Measurements from ENCODE around the gene SYNJ2.

The SYNJ2 gene

GRCh38 chr6:158067436-158068015 is 85.9 kb downstream of the SYNJ2 start:
- Histone ChIP-seq H3K4me3 (ENCODE audit: extremely low read depth, insufficient read depth, low read length, poor library complexity, severe bottlenecking) (no peak overlapping the region), H3K4me1 (ENCODE audit: control insufficient read depth, insufficient read depth, low read length, poor library complexity, severe bottlenecking) (peaks cover 29% of the 10 kb centered on the region), H3K9me3 (ENCODE audit: control insufficient read depth, low read length) (no peaks in the 10 kb centered on the region), H3K36me3 (ENCODE audit: control insufficient read depth, insufficient read depth, low read length) (peaks cover 67% of the 10 kb centered on the region), H3K27ac (ENCODE audit: low read depth, low read length, severe bottlenecking) (no peak overlapping the region)
- WGBS, 2 experiments (ENCODE audit: insufficient coverage in 2 of 2) = 93 to 98% methylated on average over 6 to 7 of the region's 10 CpGs

GRCh38 chr6:158068156-158068892 is 86.7 kb downstream of the SYNJ2 start:
- Histone ChIP-seq H3K36me3 (ENCODE audit: control insufficient read depth, insufficient read depth, low read length) (peaks cover 68% of the 10 kb centered on the region), H3K4me3 (ENCODE audit: extremely low read depth, insufficient read depth, low read length, poor library complexity, severe bottlenecking) (no peak overlapping the region), H3K27ac (ENCODE audit: low read depth, low read length, severe bottlenecking) (no peak overlapping the region), H3K9me3 (ENCODE audit: control insufficient read depth, low read length) (no peaks in the 10 kb centered on the region), H3K4me1 (ENCODE audit: control insufficient read depth, insufficient read depth, low read length, poor library complexity, severe bottlenecking) (peaks cover 29% of the 10 kb centered on the region)
- WGBS, 2 experiments (ENCODE audit: insufficient coverage in 2 of 2) = 93% methylated on average over 5 to 8 of the region's 10 CpGs

- Histone ChIP-seq H3K4me1 (ENCODE audit: control insufficient read depth, insufficient read depth, low read length, poor library complexity, severe bottlenecking) (peaks cover 29% of the 10 kb centered on the region), H3K9me3 (ENCODE audit: control insufficient read depth, low read length) (no peaks in the 10 kb centered on the region), H3K4me3 (ENCODE audit: extremely low read depth, insufficient read depth, low read length, poor library complexity, severe bottlenecking) (no peak overlapping the region), H3K27ac (ENCODE audit: low read depth, low read length, severe bottlenecking) (no peak overlapping the region), H3K36me3 (ENCODE audit: control insufficient read depth, insufficient read depth, low read length) (peaks cover 69% of the 10 kb centered on the region)
- WGBS, 2 experiments (ENCODE audit: insufficient coverage in 2 of 2) = 84 to 90% methylated on average over 6 to 9 of the region's 14 CpGs
Measured at GRCh38 chr6:158068893-158069799, 87.5 kb downstream of the SYNJ2 start.

- 89 to 91% methylated on average over 4 to 5 of the region's 6 CpGs for WGBS, 2 experiments (ENCODE audit: insufficient coverage in 2 of 2)
- Histone ChIP-seq H3K36me3 (ENCODE audit: control insufficient read depth, insufficient read depth, low read length) (peaks cover 75% of the 10 kb centered on the region), H3K4me1 (ENCODE audit: control insufficient read depth, insufficient read depth, low read length, poor library complexity, severe bottlenecking) (peaks cover 29% of the 10 kb centered on the region), H3K9me3 (ENCODE audit: control insufficient read depth, low read length) (no peaks in the 10 kb centered on the region), H3K27ac (ENCODE audit: low read depth, low read length, severe bottlenecking) (peak overlapping the region; percentile 23), H3K4me3 (ENCODE audit: extremely low read depth, insufficient read depth, low read length, poor library complexity, severe bottlenecking) (no peak overlapping the region)
Measured at GRCh38 chr6:158069800-158070195, 88.1 kb downstream of the SYNJ2 start.

- 84 to 92% methylated on average over 5 to 7 of the region's 10 CpGs for WGBS, 2 experiments (ENCODE audit: insufficient coverage in 2 of 2)
- Histone ChIP-seq H3K36me3 (ENCODE audit: control insufficient read depth, insufficient read depth, low read length) (peaks cover 72% of the 10 kb centered on the region), H3K27ac (ENCODE audit: low read depth, low read length, severe bottlenecking) (no peak overlapping the region), H3K9me3 (ENCODE audit: control insufficient read depth, low read length) (no peaks in the 10 kb centered on the region), H3K4me1 (ENCODE audit: control insufficient read depth, insufficient read depth, low read length, poor library complexity, severe bottlenecking) (peaks cover 29% of the 10 kb centered on the region), H3K4me3 (ENCODE audit: extremely low read depth, insufficient read depth, low read length, poor library complexity, severe bottlenecking) (no peak overlapping the region)
Measured at GRCh38 chr6:158070513-158070912, 88.8 kb downstream of the SYNJ2 start.

GRCh38 chr6:158071121-158072082 is 89.7 kb downstream of the SYNJ2 start:
- 92 to 93% methylated on average over 30 to 31 of the region's 34 CpGs for WGBS, 2 experiments (ENCODE audit: insufficient coverage in 2 of 2)
- H3K4me1 ChIP-seq (ENCODE audit: control insufficient read depth, insufficient read depth, low read length, poor library complexity, severe bottlenecking) = peaks cover 29% of the 10 kb centered on the region

GRCh38 chr6:158072083-158072721 is 90.5 kb downstream of the SYNJ2 start:
- Histone ChIP-seq H3K4me3 (ENCODE audit: extremely low read depth, insufficient read depth, low read length, poor library complexity, severe bottlenecking) (no peak overlapping the region), H3K36me3 (ENCODE audit: control insufficient read depth, insufficient read depth, low read length) (peaks cover 71% of the 10 kb centered on the region), H3K9me3 (ENCODE audit: control insufficient read depth, low read length) (no peaks in the 10 kb centered on the region), H3K4me1 (ENCODE audit: control insufficient read depth, insufficient read depth, low read length, poor library complexity, severe bottlenecking) (peaks cover 29% of the 10 kb centered on the region), H3K27ac (ENCODE audit: low read depth, low read length, severe bottlenecking) (no peak overlapping the region)
- 20 to 30% methylated on average over 13 to 15 of the region's 16 CpGs for WGBS, 2 experiments (ENCODE audit: insufficient coverage in 2 of 2)

More at GRCh38 chr6:158071121-158072082, 89.7 kb downstream of the SYNJ2 start:
- Histone ChIP-seq H3K4me3 (ENCODE audit: extremely low read depth, insufficient read depth, low read length, poor library complexity, severe bottlenecking) (no peak overlapping the region), H3K9me3 (ENCODE audit: control insufficient read depth, low read length) (no peaks in the 10 kb centered on the region), H3K27ac (ENCODE audit: low read depth, low read length, severe bottlenecking) (no peak overlapping the region), H3K36me3 (ENCODE audit: control insufficient read depth, insufficient read depth, low read length) (peaks cover 74% of the 10 kb centered on the region)

GRCh38 chr6:158073776-158074175 is 92.1 kb downstream of the SYNJ2 start:
- peaks cover 75% of the 10 kb centered on the region for H3K36me3 ChIP-seq (ENCODE audit: control insufficient read depth, insufficient read depth, low read length)
- H3K9me3 ChIP-seq (ENCODE audit: control insufficient read depth, low read length) = no peaks in the 10 kb centered on the region
- no peak overlapping the region for H3K27ac ChIP-seq (ENCODE audit: low read depth, low read length, severe bottlenecking)
- H3K4me3 ChIP-seq (ENCODE audit: extremely low read depth, insufficient read depth, low read length, poor library complexity, severe bottlenecking) = no peak overlapping the region
- 89% methylated on average over 2 to 3 of the region's 3 CpGs for WGBS, 2 experiments (ENCODE audit: insufficient coverage in 2 of 2)
- H3K4me1 ChIP-seq (ENCODE audit: control insufficient read depth, insufficient read depth, low read length, poor library complexity, severe bottlenecking) = peaks cover 24% of the 10 kb centered on the region

- no peak overlapping the region for H3K27ac ChIP-seq (ENCODE audit: low read depth, low read length, severe bottlenecking)
- H3K9me3 ChIP-seq (ENCODE audit: control insufficient read depth, low read length) = no peaks in the 10 kb centered on the region
- H3K36me3 ChIP-seq (ENCODE audit: control insufficient read depth, insufficient read depth, low read length) = peaks cover 89% of the 10 kb centered on the region
- peaks cover 7% of the 10 kb centered on the region for H3K4me1 ChIP-seq (ENCODE audit: control insufficient read depth, insufficient read depth, low read length, poor library complexity, severe bottlenecking)
- no peak overlapping the region for H3K4me3 ChIP-seq (ENCODE audit: extremely low read depth, insufficient read depth, low read length, poor library complexity, severe bottlenecking)
- WGBS, 2 experiments (ENCODE audit: insufficient coverage in 2 of 2) = 96% methylated on average over 12 to 16 of the region's 18 CpGs
Measured at GRCh38 chr6:158076548-158076947, 94.9 kb downstream of the SYNJ2 start.
